ENCODE measurements around the gene SERPINB3. TPM values are rescaled to one million over a fixed set of nuclear protein-coding genes. Genes with fewer than 3 reads are reported as not detected.
"Not testable (repeated sequence)": the region's sequence is repeated elsewhere in the genome, so short reads cannot be mapped to it uniquely, and the experiment has no call there.

SERPINB3 gene
- total RNA-seq (under 1 TPM in 1 of 2 donors, not detected in 1; 0.05 TPM), polyA plus RNA-seq (not detected)

DNA sequence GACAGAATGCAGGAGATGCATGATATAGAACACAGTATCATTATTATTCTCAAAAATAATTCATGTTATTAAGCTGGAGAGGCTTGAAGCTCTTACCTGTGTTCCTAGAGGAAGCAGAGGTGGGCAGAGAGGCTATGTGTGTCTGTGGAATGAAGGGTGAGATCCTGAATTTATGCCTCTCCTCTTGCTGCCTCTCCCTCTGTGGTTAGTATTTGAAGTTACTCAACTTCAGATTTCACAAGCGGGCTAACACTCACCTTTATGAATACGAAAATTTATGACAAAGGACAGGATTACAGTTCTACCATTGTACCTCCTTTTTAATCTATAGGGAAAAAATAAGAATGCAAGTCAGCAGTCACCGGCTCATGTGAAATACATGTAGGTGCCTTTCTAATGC, at the start of gene SERPINB3:
TSS of gene SERPINB3 (minus strand) at position 144 of the 400 bp plus-strand sequence. CDS start 677 bp downstream, outside the sequence.
- H3K4me3 ChIP-seq (ENCODE audit: low read depth in 1 of 3, low read length in 3 of 3); H3K27me3 ChIP-seq (ENCODE audit: control insufficient read depth in 4 of 4, insufficient read depth in 4 of 4, low read length in 3 of 4); H3K36me3 ChIP-seq (ENCODE audit: control insufficient read depth in 4 of 4, insufficient read depth in 3 of 4, low read depth in 1 of 4, low read length in 3 of 4); DNase-seq (ENCODE audit: low spot score); H3K9ac ChIP-seq (ENCODE audit: low read depth in 1 of 2, low read length in 2 of 2); H3K4me1 ChIP-seq (ENCODE audit: control insufficient read depth in 4 of 4, insufficient read depth in 4 of 4, low read length in 3 of 4); H3K9me3 ChIP-seq (ENCODE audit: control insufficient read depth in 4 of 4, low read length in 3 of 4); H3K27ac ChIP-seq (ENCODE audit: low read depth in 1 of 2, low read length in 2 of 2): not testable (repeated sequence)
- 62% methylated on average over 2 of the region's 3 CpGs for WGBS

DNA sequence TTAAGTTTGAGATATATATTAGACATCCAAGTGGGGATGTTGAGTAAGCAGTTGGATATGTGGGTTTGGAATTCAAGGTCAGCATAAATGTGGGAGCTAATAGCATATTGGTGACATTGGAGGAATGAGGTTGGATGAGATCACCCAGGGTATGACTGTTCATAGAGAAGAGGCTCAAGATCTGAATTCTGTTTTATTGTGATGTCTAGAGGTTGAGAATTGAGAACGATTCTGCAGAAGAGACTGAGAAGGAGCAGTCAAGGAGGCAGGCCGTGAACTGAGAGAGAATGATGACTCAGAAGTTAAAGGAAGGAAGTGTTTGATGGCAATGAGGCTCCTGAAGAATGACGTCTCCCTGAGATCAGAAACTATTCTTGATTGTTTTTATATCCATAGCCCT, 47.0 kb upstream of the SERPINB3 start:
- Histone ChIP-seq H3K4me1 (ENCODE audit: control insufficient read depth in 4 of 4, insufficient read depth in 4 of 4, low read length in 3 of 4) (no peaks in the 10 kb centered on the region), H3K4me3 (ENCODE audit: low read depth in 1 of 3, low read length in 3 of 3) (no peak overlapping the region), H3K9ac (ENCODE audit: low read depth in 1 of 2, low read length in 2 of 2) (no peak overlapping the region), H3K9me3 (ENCODE audit: control insufficient read depth in 4 of 4, low read length in 3 of 4) (no peaks in the 10 kb centered on the region), H3K36me3 (ENCODE audit: control insufficient read depth in 4 of 4, insufficient read depth in 3 of 4, low read depth in 1 of 4, low read length in 3 of 4) (no peaks in the 10 kb centered on the region), H3K27me3 (ENCODE audit: control insufficient read depth in 4 of 4, insufficient read depth in 4 of 4, low read length in 3 of 4) (no peaks in the 10 kb centered on the region), H3K27ac (ENCODE audit: low read depth in 1 of 2, low read length in 2 of 2) (no peak overlapping the region)
- TF ChIP-seq, protein P1, sequence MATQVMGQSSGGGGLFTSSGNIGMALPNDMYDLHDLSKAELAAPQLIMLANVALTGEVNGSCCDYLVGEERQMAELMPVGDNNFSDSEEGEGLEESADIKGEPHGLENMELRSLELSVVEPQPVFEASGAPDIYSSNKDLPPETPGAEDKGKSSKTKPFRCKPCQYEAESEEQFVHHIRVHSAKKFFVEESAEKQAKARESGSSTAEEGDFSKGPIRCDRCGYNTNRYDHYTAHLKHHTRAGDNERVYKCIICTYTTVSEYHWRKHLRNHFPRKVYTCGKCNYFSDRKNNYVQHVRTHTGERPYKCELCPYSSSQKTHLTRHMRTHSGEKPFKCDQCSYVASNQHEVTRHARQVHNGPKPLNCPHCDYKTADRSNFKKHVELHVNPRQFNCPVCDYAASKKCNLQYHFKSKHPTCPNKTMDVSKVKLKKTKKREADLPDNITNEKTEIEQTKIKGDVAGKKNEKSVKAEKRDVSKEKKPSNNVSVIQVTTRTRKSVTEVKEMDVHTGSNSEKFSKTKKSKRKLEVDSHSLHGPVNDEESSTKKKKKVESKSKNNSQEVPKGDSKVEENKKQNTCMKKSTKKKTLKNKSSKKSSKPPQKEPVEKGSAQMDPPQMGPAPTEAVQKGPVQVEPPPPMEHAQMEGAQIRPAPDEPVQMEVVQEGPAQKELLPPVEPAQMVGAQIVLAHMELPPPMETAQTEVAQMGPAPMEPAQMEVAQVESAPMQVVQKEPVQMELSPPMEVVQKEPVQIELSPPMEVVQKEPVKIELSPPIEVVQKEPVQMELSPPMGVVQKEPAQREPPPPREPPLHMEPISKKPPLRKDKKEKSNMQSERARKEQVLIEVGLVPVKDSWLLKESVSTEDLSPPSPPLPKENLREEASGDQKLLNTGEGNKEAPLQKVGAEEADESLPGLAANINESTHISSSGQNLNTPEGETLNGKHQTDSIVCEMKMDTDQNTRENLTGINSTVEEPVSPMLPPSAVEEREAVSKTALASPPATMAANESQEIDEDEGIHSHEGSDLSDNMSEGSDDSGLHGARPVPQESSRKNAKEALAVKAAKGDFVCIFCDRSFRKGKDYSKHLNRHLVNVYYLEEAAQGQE (IDR thresholded peaks at IDR 0.05) = no peak
- TF ChIP-seq, protein P2, sequence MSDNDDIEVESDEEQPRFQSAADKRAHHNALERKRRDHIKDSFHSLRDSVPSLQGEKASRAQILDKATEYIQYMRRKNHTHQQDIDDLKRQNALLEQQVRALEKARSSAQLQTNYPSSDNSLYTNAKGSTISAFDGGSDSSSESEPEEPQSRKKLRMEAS (IDR thresholded peaks at IDR 0.05) = no peak
- TF ChIP-seq GABPA (IDR thresholded peaks at IDR 0.05 in 1 of 2, conservative IDR thresholded peaks at IDR 0.05 in 1 of 2) = no peak
- TF ChIP-seq EGR1 (IDR thresholded peaks at IDR 0.05; ENCODE audit: low read depth in 2 of 2) = no peak
- TF ChIP-seq RAD21 (IDR thresholded peaks at IDR 0.05) = no peak
- TF ChIP-seq FOXA2 (IDR thresholded peaks at IDR 0.05) = no peak
- TF ChIP-seq NR2F2 (IDR thresholded peaks at IDR 0.05) = no peak
- TF ChIP-seq TAF1 (conservative IDR thresholded peaks at IDR 0.05) = no peak
- TF ChIP-seq HNF4G (IDR thresholded peaks at IDR 0.05) = no peak
- TF ChIP-seq, protein P3, sequence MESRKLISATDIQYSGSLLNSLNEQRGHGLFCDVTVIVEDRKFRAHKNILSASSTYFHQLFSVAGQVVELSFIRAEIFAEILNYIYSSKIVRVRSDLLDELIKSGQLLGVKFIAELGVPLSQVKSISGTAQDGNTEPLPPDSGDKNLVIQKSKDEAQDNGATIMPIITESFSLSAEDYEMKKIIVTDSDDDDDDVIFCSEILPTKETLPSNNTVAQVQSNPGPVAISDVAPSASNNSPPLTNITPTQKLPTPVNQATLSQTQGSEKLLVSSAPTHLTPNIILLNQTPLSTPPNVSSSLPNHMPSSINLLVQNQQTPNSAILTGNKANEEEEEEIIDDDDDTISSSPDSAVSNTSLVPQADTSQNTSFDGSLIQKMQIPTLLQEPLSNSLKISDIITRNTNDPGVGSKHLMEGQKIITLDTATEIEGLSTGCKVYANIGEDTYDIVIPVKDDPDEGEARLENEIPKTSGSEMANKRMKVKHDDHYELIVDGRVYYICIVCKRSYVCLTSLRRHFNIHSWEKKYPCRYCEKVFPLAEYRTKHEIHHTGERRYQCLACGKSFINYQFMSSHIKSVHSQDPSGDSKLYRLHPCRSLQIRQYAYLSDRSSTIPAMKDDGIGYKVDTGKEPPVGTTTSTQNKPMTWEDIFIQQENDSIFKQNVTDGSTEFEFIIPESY (IDR thresholded peaks at IDR 0.05) = no peak
- TF ChIP-seq, protein P4, sequence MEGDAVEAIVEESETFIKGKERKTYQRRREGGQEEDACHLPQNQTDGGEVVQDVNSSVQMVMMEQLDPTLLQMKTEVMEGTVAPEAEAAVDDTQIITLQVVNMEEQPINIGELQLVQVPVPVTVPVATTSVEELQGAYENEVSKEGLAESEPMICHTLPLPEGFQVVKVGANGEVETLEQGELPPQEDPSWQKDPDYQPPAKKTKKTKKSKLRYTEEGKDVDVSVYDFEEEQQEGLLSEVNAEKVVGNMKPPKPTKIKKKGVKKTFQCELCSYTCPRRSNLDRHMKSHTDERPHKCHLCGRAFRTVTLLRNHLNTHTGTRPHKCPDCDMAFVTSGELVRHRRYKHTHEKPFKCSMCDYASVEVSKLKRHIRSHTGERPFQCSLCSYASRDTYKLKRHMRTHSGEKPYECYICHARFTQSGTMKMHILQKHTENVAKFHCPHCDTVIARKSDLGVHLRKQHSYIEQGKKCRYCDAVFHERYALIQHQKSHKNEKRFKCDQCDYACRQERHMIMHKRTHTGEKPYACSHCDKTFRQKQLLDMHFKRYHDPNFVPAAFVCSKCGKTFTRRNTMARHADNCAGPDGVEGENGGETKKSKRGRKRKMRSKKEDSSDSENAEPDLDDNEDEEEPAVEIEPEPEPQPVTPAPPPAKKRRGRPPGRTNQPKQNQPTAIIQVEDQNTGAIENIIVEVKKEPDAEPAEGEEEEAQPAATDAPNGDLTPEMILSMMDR (IDR thresholded peaks at IDR 0.05; ENCODE audit: low read depth, low read length, missing input control) = no peak
- 78% methylated on average over 3 of the region's 3 CpGs for WGBS
- no peak for DNase-seq (ENCODE audit: low spot score)

All from liver (tissue), 9 donors.